DND-41 (cell line): ENCODE data around the gene NPBWR2.
A peak's percentile ranks its signal among the peaks of the same experiment; 100 is the strongest.

ENCODE experiments used
- ATAC-seq: fragments of 200-7000 bp; cut with Tn5 transposase; 3 replicates; pipeline ENCODE4 v1.9.1; 2021; ENCODE audit warnings: low read depth; ENCODE audit not compliant: insufficient read depth
- DNase-seq: peaks from one replicate; pipeline ENCODE4 v3.0.0-alpha.2; 2020
- H2AFZ ChIP-seq: 2 replicates; pipeline ENCODE4 v1.6.0; 2012; ENCODE audit warnings: low read depth, low read length
- H3K27ac ChIP-seq: 2 replicates; pipeline ENCODE4 v1.5.1; 2012; ENCODE audit warnings: low read length, inconsistent platforms
- H3K27me3 ChIP-seq: fragments of 200-600 bp; sonication (generic); 2 replicates; pipeline ENCODE4 v1.6.0; 2012; ENCODE audit warnings: low read length, mild to moderate bottlenecking, inconsistent platforms; ENCODE audit not compliant: insufficient read depth, poor library complexity
- H3K36me3 ChIP-seq: 2 replicates; pipeline ENCODE4 v1.5.1; 2012; ENCODE audit warnings: low read length, inconsistent platforms; ENCODE audit not compliant: insufficient read depth
- H3K4me1 ChIP-seq: 2 replicates; pipeline ENCODE4 v1.5.1; 2012; ENCODE audit warnings: mild to moderate bottlenecking, low read length; ENCODE audit not compliant: insufficient read depth
- H3K4me2 ChIP-seq: 2 replicates; pipeline ENCODE4 v1.6.0; 2012; ENCODE audit warnings: mild to moderate bottlenecking, moderate library complexity, low read length, inconsistent platforms; ENCODE audit not compliant: insufficient read depth
- H3K4me3 ChIP-seq, 2 experiments: fragments of 200-600 bp in 1 of 2; shearing (Covaris generic) in 1 of 2; 2 replicates each; pipeline ENCODE4 v1.5.1; 2012 to 2016; ENCODE audit warnings: inconsistent platforms in 2 of 2, low read length in 2 of 2, mild to moderate bottlenecking in 2 of 2, low read depth in 1 of 2, moderate library complexity in 1 of 2
- H3K79me2 ChIP-seq: 2 replicates; pipeline ENCODE4 v1.6.0; 2012; ENCODE audit warnings: low read length, inconsistent platforms; ENCODE audit not compliant: insufficient read depth
- H3K9ac ChIP-seq: 2 replicates; pipeline ENCODE4 v1.6.0; 2012; ENCODE audit warnings: low read depth, mild to moderate bottlenecking, inconsistent platforms, low read length, moderate library complexity
- H3K9me3 ChIP-seq: 2 replicates; pipeline ENCODE4 v1.5.1; 2012; ENCODE audit warnings: low read length, moderate library complexity, mild to moderate bottlenecking, inconsistent platforms; ENCODE audit not compliant: insufficient read depth, severe bottlenecking
- H4K20me1 ChIP-seq: 2 replicates; pipeline ENCODE4 v1.6.0; 2012; ENCODE audit warnings: low read length; ENCODE audit not compliant: insufficient read depth
- EZH2 ChIP-seq: IDR thresholded peaks from 3 replicates; pipeline ENCODE4 v1.6.1; 2012; ENCODE audit warnings: borderline replicate concordance, low read depth, mild to moderate bottlenecking, moderate library complexity, low read length, inconsistent platforms; ENCODE audit not compliant: severe bottlenecking
- TF ChIP-seq, protein P1 (sequence below): IDR thresholded peaks from 2 replicates; pipeline ENCODE4 v1.5.1; 2012; ENCODE audit warnings: borderline replicate concordance, low read length, moderate library complexity, mild to moderate bottlenecking; ENCODE audit not compliant: poor library complexity, severe bottlenecking; ENCODE audit errors: extremely low read depth

NPBWR2 gene, protein sequence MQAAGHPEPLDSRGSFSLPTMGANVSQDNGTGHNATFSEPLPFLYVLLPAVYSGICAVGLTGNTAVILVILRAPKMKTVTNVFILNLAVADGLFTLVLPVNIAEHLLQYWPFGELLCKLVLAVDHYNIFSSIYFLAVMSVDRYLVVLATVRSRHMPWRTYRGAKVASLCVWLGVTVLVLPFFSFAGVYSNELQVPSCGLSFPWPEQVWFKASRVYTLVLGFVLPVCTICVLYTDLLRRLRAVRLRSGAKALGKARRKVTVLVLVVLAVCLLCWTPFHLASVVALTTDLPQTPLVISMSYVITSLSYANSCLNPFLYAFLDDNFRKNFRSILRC

DNA sequence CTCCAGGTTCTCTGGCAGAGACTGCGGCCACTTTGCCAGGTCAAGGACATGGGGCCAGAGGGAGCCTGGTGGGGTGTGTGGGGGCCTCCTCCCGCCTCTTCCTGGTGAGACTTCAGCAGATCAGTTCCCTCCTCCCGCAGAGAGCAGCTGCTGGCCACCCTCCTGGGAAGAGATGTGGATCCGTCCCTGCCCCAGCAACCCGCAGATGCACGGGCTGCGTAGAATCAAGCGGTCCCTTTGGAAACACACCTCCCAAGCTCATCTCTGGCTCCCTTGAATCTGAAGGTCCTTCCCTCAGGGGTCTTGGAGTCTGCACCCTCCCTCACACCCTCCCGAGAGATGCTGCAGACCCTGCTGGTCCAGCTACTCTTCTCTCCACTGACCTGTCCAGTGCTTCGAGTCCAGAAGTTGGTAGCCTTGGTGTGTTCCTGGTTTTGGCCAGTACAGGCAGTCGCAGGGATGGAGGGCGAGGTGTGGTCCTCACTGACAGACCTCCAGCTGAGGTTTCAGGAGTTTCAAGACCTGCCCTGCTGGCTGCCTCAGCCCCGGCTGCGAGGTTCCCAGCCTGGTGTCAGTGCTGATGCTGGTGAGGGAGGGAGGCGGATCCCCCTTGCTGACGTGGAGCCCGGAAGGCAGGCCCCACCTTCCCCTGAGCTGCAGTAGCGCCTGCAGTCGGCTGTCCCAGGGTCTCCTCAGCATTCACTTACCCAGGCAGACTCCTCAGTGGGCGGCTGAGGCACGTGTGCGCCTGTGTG is at the start of gene NPBWR2:
NPBWR2 (minus strand) TSS at position 585 of the 755 bp plus-strand sequence. CDS start 734 bp downstream, outside the sequence.
- Histone ChIP-seq H3K9ac (no peak within 1 kb of the TSS), H3K4me1 (peaks cover 3% of the 10 kb centered on the region), H3K9me3 (no peaks in the 10 kb centered on the region), H3K27ac (no peak within 1 kb of the TSS), H3K4me3 (no peak within 1 kb of the TSS), H3K27me3 (peaks cover 10% of the 10 kb centered on the region), H3K4me2 (no peak within 1 kb of the TSS), H3K79me2 (no peaks in the 10 kb centered on the region), H2AFZ (no peak within 1 kb of the TSS), H4K20me1 (peaks cover 6% of the 10 kb centered on the region; the same call in 1 of the 2 replicates), H3K36me3 (no peaks in the 10 kb centered on the region)
- DNase-seq (no peak), ATAC-seq (peak; percentile 51; the same call in 2 of the 3 replicates)
- TF ChIP-seq, protein P1, sequence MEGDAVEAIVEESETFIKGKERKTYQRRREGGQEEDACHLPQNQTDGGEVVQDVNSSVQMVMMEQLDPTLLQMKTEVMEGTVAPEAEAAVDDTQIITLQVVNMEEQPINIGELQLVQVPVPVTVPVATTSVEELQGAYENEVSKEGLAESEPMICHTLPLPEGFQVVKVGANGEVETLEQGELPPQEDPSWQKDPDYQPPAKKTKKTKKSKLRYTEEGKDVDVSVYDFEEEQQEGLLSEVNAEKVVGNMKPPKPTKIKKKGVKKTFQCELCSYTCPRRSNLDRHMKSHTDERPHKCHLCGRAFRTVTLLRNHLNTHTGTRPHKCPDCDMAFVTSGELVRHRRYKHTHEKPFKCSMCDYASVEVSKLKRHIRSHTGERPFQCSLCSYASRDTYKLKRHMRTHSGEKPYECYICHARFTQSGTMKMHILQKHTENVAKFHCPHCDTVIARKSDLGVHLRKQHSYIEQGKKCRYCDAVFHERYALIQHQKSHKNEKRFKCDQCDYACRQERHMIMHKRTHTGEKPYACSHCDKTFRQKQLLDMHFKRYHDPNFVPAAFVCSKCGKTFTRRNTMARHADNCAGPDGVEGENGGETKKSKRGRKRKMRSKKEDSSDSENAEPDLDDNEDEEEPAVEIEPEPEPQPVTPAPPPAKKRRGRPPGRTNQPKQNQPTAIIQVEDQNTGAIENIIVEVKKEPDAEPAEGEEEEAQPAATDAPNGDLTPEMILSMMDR, result no peak
- no peak for TF ChIP-seq EZH2

DNA sequence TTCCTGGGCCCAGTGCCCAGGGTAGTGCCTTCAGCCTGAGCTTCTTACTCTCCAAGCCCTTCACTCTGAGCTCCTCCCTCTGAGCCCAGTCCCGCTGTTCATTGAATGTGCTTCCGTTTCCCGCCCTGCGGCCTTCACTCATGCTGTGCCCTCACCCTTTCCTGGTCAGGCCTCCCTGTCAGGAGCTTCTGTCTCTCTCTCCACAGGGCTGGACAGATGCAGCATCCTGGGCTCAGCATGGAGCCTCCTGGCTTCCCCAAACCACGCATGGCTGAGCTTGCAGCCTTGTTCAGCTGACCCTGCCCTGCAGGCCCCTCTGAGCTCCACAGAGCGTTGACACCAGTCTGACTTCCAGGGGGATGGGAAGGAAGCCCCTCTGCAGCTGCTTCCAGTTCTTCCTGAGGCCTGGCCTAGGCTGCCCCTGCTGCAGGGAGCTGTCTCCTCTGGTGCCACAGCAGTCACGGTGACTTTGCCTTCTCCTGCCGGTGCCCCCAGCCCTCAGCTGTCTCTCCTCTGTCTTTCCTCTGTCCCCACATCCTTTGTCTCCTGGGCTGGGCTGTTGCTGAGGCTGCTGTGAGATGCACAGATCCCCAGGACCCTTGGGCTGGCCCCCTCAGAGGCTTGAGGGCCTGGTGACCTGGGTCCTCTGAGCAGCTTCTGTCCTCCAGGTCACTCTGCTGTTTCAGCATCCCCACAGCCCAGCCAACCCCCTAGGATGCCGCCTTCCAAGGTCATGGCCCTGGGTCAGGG is 48.9 kb upstream of the NPBWR2 start:
- no peak for ATAC-seq
- no peak overlapping the region for H3K4me2 ChIP-seq
- TF ChIP-seq, protein P1, result no peak
- TF ChIP-seq EZH2, result no peak
- H3K9ac ChIP-seq, result no peak overlapping the region
- H3K4me1 ChIP-seq, result no peaks in the 10 kb centered on the region
- H3K79me2 ChIP-seq, result no peaks in the 10 kb centered on the region
- no peak overlapping the region for H3K4me3 ChIP-seq
- H3K27ac ChIP-seq, result no peak overlapping the region
- H4K20me1 ChIP-seq, result peaks cover 31% of the 10 kb centered on the region
- no peaks in the 10 kb centered on the region for H3K36me3 ChIP-seq
- DNase-seq, result no peak
- no peaks in the 10 kb centered on the region for H3K27me3 ChIP-seq
- H3K9me3 ChIP-seq, result no peaks in the 10 kb centered on the region
- no peak overlapping the region for H2AFZ ChIP-seq

DNA sequence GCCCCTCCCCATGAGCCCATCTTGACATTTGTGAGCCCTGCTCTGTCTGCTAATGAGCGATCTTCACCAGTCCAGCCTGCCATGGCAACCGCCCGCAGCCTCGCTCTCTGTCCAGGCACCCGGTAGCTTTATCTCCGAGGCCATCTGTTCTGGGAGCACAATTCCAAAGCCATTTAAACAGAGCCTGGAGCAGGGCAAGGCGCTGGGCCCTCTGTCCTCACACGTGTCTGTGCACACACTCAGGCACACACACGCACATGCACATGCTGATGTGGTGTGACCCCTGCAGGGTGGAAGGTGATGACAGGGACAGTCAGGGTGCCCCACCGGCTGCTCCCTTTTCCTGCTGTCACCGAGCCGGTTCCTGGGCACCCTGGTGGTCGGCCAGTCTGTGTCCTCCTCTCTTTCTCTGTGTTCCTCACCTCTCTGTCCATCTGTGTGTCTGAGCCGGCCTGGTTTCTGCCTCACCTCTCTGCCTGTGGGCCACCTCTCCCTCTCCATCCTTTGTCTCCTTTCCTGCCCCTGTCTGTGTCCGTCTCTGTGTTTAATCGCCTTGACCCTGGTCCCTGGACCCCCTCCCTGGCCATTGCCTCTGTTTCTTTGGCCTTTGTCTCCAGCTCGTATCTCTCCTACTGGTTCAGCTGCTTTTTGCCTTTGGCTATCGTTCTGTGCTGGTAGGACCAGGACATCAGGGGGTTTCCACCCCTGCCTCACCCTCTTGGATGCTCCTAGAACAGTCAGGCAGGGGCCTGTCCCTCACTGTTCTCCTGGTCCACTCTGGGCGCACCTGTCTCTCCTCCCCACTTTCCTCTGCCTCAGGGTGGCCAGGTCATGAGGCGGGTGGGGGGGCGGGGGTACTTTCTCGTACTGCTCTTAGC is 48.1 kb upstream of the NPBWR2 start:
- ATAC-seq, result no peak
- H4K20me1 ChIP-seq, result peaks cover 36% of the 10 kb centered on the region

More for the DNA sequence above, 48.1 kb upstream of the NPBWR2 start:
- H3K27me3 ChIP-seq, result no peaks in the 10 kb centered on the region
- H3K79me2 ChIP-seq, result no peaks in the 10 kb centered on the region
- H3K4me3 ChIP-seq, result no peak overlapping the region
- H3K9ac ChIP-seq, result no peak overlapping the region
- H3K36me3 ChIP-seq, result no peaks in the 10 kb centered on the region
- H2AFZ ChIP-seq, result no peak overlapping the region
- no peaks in the 10 kb centered on the region for H3K9me3 ChIP-seq
- DNase-seq, result no peak
- no peaks in the 10 kb centered on the region for H3K4me1 ChIP-seq
- H3K4me2 ChIP-seq, result no peak overlapping the region
- TF ChIP-seq EZH2, result no peak
- H3K27ac ChIP-seq, result no peak overlapping the region
